Stimulated activated CD4-positive, alpha-beta T cell treated with anti-CD3 and anti-CD28 coated beads, TNF-alpha, amount 100 ng/mL, for 1 hour (primary cell): ENCODE results near the gene WWOX.
A peak's percentile ranks its signal among the peaks of the same experiment; 100 is the strongest.

Source experiments
- DNase-seq, 3 donors: peaks; one replicate each; pipeline ENCODE4 v3.0.0-alpha.2; 2020; ENCODE audit warnings: low read depth in 3 of 3, low spot score in 1 of 3

The WWOX gene

DNA sequence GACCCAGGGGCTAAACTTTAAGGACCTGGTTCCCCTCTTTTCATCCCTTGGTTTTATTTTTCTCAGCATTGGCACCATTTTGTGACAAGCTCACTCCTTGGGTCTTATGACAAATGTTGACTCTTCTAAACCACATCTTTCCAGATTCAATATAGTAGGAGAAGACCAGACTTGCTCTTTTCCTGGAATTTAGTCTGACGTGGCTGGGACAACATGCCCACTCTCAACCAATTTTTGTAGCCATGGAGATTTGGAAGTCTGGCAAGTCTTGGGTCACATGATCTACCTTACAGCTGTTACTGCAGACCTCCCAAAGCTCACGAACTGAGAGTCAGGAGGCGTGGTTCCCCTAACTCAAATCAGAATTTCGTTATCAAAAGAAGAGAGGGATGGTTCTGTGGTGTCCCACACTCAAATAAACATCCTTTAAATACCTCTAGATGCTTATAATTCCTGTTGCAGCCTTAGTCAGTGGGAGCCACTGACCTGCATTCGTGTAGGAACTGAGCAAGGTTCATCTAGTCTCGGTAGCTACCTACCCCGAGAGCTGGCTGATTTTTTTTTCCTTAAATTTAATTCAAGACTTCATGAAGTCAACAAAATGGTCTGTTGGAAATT is 817.6 kb downstream of the WWOX start:
- no peak for DNase-seq

DNA sequence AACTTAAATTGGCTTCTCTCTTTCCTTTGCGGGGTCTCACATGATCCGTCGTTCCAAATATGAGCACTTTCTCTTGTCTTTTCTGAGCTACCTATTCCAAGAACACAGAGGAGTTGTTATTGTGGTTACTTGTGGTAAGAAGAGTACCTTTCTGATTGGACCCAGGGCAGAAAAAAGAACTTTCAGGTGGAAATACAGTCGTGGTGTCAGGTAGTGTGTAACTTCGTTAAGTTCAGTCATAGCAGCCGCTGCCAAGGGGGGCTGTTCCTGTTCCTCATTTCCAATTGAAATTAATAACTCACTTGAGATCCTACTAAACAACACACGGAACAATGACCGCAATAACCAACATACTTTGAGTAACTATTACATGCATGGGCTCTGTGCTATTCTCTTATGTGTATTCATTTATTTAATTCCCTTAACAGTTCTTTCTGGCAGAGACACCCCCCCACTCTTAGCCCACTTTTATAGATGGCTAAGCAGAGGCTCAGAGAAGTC is 819.4 kb downstream of the WWOX start:
- no peak for DNase-seq

- DNase-seq, result no peak
Observed at GRCh38 chr16:78919852-78920251, 820.4 kb downstream of the WWOX start.

DNA sequence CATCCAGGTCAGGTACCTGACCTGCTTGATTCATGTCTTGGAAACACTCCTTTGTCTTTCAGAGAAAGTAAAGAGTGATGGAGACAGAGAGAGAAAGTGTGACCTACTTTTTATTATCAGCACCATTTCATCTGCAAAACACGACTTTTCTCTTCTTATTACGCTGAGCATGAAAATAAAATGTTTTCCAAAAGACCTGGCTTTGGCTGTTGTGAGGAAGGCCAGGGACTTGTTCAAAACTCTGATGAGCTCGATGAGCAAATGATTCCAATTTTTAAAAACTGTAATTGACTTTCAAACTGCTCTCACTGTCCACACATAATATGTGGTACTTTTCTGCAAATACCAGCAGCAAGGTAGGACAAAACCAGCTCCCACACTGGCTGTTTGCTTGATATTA is 821.2 kb downstream of the WWOX start:
- DNase-seq, result no peak

DNA sequence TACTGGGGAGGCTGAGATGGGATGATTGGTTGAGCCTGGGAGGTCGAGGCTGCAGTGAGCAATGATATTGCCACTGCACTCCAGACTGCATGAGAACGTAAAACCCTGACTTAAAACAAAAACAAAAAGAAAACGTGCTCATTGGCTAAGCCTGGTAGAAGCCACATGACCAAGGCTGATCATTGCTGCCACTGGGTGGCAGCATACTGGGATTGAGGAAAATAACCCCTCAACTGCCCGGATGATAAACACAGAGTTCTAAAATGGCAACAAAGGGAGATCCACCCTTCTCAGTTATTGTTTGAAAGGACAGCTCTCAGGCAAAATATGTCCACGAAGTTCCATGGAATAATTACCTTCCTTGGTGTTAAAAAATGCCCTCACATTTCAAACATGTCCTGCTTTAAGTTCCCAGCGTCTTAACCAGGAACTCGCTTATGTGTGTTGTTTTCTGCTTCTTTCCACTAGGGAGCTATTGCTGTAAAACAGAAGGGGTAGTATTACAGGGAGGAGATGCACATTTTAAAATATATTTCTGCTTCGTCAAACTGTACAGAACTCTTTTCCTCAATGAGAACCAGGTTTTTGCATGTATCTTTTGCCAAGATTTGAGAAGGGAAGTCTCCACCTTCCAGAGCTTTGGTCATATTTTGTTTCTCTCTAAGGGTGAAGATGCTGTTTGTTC is 825.8 kb downstream of the WWOX start:
- peak in 1 of 3 donors; percentile 12 for DNase-seq

DNA sequence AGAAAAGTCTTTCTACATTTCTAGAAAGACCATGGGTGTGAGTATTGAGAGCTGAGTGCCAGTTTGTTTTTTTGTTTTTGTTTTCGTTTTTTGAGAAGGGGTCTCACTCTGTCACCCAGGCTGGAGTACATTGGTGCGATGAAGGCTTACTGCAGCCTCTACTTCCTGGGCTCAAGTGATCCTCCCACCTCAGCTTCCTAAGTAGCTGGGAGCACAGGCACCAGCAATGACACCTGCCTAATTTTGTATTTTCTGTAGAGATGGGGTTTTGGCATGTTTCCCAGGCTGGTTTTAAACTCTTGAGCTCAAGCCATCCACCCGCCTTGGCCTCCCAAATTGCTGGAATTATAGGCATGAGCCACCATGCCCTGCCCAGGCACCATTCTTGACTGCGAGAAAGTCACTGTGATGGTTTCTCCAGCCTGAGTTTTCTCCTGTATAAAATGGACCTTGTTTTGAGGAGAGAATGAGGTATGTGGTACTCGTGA is 827.3 kb downstream of the WWOX start:
- DNase-seq, result no peak

DNA sequence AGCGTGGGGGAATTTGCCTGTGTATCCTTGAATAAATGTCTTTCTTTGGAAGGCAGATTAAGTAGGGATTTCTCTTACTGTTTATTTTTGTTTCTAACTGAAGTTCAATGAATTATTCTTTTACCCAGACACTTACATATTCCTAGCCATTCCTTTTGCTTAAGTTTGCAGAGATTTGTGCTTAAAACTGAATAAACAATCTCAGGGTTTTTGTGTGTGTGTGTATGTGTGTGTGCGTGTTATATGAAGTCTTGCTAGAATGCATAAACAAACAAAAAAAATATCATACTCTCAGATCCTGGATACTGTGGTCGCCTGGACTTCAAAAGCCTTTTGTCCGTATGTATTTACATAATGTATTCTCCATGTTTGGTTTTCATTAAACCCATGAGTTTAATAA is 828.3 kb downstream of the WWOX start:
- DNase-seq, result no peak

DNA sequence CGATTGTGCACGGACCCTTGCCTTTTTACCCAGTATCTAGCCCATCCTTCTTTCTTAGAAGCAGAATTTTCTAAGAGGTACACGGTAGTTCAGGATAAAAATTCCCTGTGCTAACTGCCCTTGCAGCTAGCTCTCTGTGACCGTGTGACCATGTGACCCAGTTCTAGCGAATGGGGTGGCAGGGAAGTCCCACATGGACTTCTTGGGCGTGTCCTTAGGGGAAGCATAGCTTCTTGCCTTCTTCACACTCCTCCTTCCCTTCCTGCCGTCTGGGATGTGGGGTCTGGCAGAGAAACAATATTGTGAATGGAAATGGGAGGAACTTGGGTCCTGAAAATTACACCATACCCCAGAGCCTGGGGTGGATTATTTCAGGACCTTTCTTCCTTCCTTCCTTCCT is 830.4 kb downstream of the WWOX start:
- DNase-seq, result no peak

DNA sequence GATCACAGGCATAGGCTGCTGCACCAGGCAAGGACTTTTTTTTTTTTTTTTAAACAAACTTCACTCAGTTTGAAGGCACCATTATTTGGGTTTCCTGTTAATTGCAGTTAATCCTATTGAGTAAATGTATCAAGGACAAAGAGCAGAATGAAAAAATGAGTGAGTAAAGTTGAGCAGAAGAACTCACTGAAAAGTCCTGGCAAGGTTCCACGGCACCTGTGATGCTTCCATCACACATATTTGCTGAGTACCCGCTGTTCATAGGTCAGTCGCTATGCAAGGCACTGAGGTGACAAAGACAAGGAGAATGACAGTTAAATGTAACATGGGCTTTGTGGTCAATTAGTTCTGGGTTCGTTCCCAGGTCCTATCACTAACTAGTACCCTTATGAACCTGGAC is 831.1 kb downstream of the WWOX start:
- DNase-seq, result no peak

GRCh38 chr16:78931267-78931666 is 831.8 kb downstream of the WWOX start:
- DNase-seq, result no peak

DNA sequence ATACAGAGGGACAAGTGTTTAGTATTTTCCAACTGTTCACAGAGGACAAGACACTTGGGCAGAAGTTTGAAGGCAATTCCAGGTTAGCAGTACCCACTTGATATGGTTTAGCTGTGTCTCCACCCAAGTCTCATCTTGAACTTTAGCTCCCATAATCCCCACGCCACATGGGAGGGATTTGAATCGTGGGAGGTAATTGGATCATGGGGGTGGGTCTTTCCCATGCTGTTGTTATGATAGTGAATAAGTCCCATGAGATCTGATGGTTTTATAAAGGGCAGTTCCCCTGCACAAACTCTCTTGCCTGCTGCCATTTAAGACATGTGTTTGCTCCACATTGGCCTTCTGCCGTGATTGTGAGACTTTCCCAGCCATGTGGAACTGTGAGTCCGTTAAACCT is 832.2 kb downstream of the WWOX start:
- no peak for DNase-seq

DNA sequence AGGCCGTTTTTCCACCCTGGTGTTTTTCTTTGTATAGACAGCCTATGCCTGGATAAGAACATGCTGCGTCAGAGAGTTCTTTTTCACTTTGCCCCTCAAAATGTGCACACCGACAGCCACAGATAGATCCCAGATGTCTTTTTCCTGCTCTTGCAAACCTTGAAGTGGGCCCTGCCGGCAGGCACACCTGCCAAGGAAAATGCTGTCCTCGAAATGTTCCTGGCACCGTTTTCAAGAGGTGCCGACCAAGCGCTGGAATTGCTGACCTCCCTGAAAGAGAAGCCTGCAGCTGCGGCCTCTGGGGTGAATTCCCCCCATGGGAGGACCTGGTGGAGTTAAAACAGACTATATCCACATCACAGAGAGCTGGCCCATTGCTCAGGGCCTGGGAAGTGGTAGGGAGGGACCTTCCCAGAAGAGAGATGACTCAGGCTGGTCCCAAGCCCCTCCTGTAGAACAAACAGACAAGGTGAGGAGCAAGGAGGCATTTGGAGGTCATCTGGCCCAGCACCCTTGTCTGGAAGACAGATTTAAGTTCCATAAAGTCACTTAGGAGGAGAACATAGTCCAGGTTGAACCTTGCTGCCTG is 833.0 kb downstream of the WWOX start:
- no peak for DNase-seq

DNA sequence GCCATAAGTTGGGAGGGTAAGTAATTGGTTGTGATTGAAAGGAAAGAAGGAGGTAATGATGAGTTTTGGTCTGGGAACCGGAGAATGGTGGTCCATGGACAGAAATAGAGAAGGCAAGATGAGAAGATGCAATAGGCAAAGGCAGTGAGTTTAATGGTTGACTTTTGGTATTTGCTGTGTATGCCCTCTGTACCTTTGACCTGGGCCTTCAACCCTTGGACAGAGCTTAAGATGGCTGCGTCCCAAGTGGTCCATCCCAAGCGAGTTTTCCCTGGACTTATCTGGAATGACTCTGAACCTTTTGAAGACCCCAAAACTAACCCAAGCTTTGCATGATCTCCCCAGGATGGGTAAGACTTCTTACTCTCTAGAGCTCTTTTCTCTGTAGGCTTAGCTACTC is 836.6 kb downstream of the WWOX start:
- DNase-seq, result no peak

- no peak for DNase-seq
Observed at GRCh38 chr16:78939597-78939996, 840.1 kb downstream of the WWOX start.

- DNase-seq, result no peak
Observed at GRCh38 chr16:78942625-78943245, 843.3 kb downstream of the WWOX start.

- DNase-seq, result no peak
Observed at GRCh38 chr16:78945336-78945735, 845.9 kb downstream of the WWOX start.

DNA sequence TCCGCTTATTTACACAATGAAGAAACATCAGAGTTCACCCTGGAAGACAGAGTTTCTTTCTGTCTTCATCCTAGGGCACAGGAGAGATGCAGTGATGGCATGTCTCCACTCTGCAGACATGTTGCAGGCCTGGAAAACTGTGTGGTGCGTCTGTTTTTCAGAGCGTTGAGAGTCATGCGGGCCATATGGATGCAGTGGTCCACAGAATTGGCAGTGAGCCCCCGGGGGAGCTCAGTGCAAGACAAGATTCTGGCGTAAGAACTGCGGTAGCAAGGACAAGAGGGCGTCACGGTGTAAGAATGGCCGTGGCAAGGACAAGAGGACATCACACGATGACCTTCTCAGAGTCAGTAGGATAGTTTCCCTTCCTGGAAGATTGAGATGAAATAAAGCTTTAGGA is 847.1 kb downstream of the WWOX start:
- DNase-seq, result no peak

- no peak for DNase-seq
Observed at GRCh38 chr16:78950768-78951167, 851.3 kb downstream of the WWOX start.

DNA sequence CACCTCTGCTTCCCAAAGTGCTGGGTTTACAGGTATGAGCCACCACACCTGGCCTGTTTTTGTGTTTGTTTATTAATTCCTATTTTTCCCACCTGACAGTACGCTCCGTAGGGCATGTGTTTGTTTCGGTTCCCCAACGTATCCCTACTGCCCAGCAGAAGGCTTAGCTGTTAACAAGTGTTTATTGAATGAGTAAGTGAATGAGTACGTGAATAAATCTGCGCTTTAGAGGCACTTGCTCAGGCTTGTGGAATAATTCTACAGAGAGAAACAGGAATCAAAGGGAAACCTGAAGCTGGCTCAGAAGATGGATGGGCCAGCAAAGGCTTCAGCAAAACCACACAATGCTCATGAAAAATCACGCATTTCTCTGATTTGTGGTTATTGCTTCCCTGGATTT is 853.2 kb downstream of the WWOX start:
- DNase-seq, result no peak

GRCh38 chr16:78953526-78953925 is 854.1 kb downstream of the WWOX start:
- DNase-seq, result no peak

- no peak for DNase-seq
Observed at GRCh38 chr16:78955206-78955605, 855.8 kb downstream of the WWOX start.

DNA sequence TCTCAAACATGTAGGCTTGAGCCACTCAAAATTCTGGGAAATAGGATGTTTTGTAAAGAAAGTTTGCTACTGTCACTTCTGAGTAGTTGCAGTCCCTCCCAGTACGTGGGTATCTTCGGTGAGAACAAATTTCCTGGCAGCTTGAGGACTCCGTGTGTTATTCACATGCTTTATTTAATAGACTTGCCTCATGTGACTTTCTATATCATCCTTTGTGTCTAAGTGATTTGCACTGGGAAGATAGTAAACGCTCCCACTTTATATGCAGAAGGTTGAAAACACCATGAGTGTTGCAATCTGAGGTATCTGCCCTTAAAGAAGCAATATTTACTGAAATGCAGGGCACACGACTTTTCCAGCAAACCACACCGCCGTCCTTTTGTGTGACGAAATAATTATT is 857.4 kb downstream of the WWOX start:
- no peak for DNase-seq
